22Rv1 (cell line): ENCODE measurements around the gene STAT1.

ENCODE experiments used
- CTCF ChIP-seq: fragments of 450-650 bp; IDR thresholded peaks from 2 replicates; pipeline ENCODE4 v1.5.1; 2017; ENCODE audit warnings: mild to moderate bottlenecking
- ZFX ChIP-seq: fragments of 450-650 bp; IDR thresholded peaks from 2 replicates; pipeline ENCODE4 v1.6.1; 2017; ENCODE audit warnings: antibody characterized with exemption, borderline replicate concordance

DNA sequence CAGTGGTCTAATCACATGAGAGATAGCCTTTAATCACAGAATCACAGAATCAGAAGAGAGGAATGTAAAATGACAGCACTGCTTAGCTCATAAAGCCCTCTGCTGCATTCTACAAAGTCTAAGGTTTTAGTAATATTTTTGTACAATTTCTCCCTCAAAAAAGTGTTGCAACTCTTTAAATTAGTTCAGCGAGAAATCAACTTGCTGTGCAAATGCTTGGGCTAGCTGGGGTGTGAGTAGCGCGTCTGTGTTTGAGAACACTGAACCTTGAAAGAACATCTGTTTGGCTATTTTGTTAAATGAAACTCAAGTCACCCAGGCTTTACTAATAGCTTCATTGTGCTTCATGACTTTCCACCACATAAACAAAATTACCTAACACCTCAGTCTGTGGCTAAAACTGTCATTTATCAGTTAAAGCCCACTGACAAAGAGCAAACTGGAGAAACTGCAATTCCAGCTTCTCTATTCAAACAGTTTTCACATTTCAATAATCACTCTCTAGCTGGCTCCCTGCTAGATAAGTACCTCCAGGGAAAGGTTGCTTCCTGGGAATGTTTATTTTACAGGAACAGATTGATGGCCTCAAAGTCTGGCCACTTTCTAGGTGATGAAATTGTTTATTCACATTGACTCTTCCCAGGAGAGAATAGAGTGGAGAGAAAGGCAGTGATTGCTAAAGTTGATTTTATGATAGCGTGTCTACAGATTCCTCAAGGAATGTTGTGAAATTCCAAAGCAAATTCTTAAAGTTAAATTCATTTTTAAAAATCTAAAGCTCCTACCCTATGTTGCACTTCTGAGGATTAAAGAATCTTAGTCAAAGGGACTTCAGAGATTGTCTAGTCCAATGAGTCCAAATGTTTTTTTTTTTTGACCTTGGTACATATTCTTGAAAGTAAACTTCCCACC lies 36.0 kb upstream of the STAT1 start:
- TF ChIP-seq CTCF (no peak), ZFX (no peak)
